Neutrophil (primary cell): ENCODE measurements around the gene SULT1A2.

Source experiments
- H3K27ac ChIP-seq: fragments of 200-600 bp; sonication (generic); 2 replicates; pipeline ENCODE4 v1.5.1; 2016; ENCODE audit warnings: mild to moderate bottlenecking, moderate library complexity
- H3K27me3 ChIP-seq: fragments of 200-600 bp; sonication (generic); 2 replicates; pipeline ENCODE4 v1.6.0; 2016; ENCODE audit warnings: mild to moderate bottlenecking
- H3K36me3 ChIP-seq: fragments of 200-600 bp; sonication (generic); 2 replicates; pipeline ENCODE4 v1.5.1; 2017
- H3K4me1 ChIP-seq, 2 experiments: fragments of 200-600 bp in 1 of 2; sonication (generic) in 1 of 2; 1 replicate in 1 of 2; 2 replicates in 1 of 2; pipeline versions ENCODE4 v1.5.1 to v1.6.1; 2013 to 2016; ENCODE audit warnings: low read depth in 1 of 2, low read length in 1 of 2, mild to moderate bottlenecking in 1 of 2, moderate library complexity in 1 of 2; ENCODE audit not compliant: control insufficient read depth in 1 of 2, insufficient read depth in 1 of 2
- H3K4me3 ChIP-seq, 2 experiments: fragments of 200-600 bp in 1 of 2; sonication (generic) in 1 of 2; 1 replicate in 1 of 2; 2 replicates in 1 of 2; pipeline ENCODE4 v1.5.1; 2013 to 2016; ENCODE audit warnings: low read depth in 1 of 2, low read length in 1 of 2, mild to moderate bottlenecking in 1 of 2, moderate library complexity in 1 of 2
- H3K9me3 ChIP-seq: fragments of 200-600 bp; sonication (generic); 2 replicates; pipeline ENCODE4 v1.5.1; 2016
- CTCF ChIP-seq: fragments of 200-600 bp; sonication (generic); IDR thresholded peaks from 2 replicates; pipeline ENCODE4 v1.5.1; 2016; ENCODE audit warnings: antibody characterized with exemption

Gene SULT1A2

GRCh38 chr16:28590384-28591340 is 6.2 kb downstream of the SULT1A2 start:
- Histone ChIP-seq H3K27me3 (no peaks in the 10 kb centered on the region), H3K4me3 (no peak overlapping the region), H3K27ac (no peak overlapping the region), H3K4me1 (no peaks in the 10 kb centered on the region), H3K36me3 (peaks cover 58% of the 10 kb centered on the region), H3K9me3 (no peaks in the 10 kb centered on the region)
- TF ChIP-seq CTCF = no peak

- peaks cover 66% of the 10 kb centered on the region for H3K36me3 ChIP-seq
These were observed 6.9 kb downstream of the SULT1A2 start for GRCh38 chr16:28589930-28590329.

GRCh38 chr16:28589069-28589468 is 7.8 kb downstream of the SULT1A2 start:
- no peak for TF ChIP-seq CTCF
- no peaks in the 10 kb centered on the region for H3K9me3 ChIP-seq
- peaks cover 68% of the 10 kb centered on the region for H3K36me3 ChIP-seq

More at GRCh38 chr16:28589930-28590329, 6.9 kb downstream of the SULT1A2 start:
- H3K27me3 ChIP-seq = no peaks in the 10 kb centered on the region
- H3K4me3 ChIP-seq = no peak overlapping the region
- no peaks in the 10 kb centered on the region for H3K4me1 ChIP-seq
- H3K9me3 ChIP-seq = no peaks in the 10 kb centered on the region
- TF ChIP-seq CTCF = no peak
- H3K27ac ChIP-seq = no peak overlapping the region

GRCh38 chr16:28587386-28587785 is 9.5 kb downstream of the SULT1A2 start:
- peaks cover 67% of the 10 kb centered on the region for H3K36me3 ChIP-seq

More at GRCh38 chr16:28589069-28589468, 7.8 kb downstream of the SULT1A2 start:
- Histone ChIP-seq H3K4me1 (no peaks in the 10 kb centered on the region), H3K27me3 (no peaks in the 10 kb centered on the region), H3K27ac (no peak overlapping the region), H3K4me3 (no peak overlapping the region)

GRCh38 chr16:28586466-28586865 is 10.4 kb downstream of the SULT1A2 start:
- Histone ChIP-seq H3K27me3 (no peaks in the 10 kb centered on the region), H3K27ac (no peak overlapping the region), H3K4me1 (no peaks in the 10 kb centered on the region), H3K36me3 (peaks cover 65% of the 10 kb centered on the region), H3K9me3 (no peaks in the 10 kb centered on the region), H3K4me3 (no peak overlapping the region)
- TF ChIP-seq CTCF = no peak

More at GRCh38 chr16:28587386-28587785, 9.5 kb downstream of the SULT1A2 start:
- Histone ChIP-seq H3K27me3 (no peaks in the 10 kb centered on the region), H3K9me3 (no peaks in the 10 kb centered on the region), H3K4me3 (no peak overlapping the region), H3K27ac (no peak overlapping the region), H3K4me1 (no peaks in the 10 kb centered on the region)
- TF ChIP-seq CTCF = no peak
